ENCODE measurements around the gene KIAA0232.
A peak's percentile ranks its signal among the peaks of the same experiment; 100 is the strongest.
"Not testable (repeated sequence)": the region's sequence is repeated elsewhere in the genome, so short reads cannot be mapped to it uniquely, and the experiment has no call there.

Gene KIAA0232

DNA sequence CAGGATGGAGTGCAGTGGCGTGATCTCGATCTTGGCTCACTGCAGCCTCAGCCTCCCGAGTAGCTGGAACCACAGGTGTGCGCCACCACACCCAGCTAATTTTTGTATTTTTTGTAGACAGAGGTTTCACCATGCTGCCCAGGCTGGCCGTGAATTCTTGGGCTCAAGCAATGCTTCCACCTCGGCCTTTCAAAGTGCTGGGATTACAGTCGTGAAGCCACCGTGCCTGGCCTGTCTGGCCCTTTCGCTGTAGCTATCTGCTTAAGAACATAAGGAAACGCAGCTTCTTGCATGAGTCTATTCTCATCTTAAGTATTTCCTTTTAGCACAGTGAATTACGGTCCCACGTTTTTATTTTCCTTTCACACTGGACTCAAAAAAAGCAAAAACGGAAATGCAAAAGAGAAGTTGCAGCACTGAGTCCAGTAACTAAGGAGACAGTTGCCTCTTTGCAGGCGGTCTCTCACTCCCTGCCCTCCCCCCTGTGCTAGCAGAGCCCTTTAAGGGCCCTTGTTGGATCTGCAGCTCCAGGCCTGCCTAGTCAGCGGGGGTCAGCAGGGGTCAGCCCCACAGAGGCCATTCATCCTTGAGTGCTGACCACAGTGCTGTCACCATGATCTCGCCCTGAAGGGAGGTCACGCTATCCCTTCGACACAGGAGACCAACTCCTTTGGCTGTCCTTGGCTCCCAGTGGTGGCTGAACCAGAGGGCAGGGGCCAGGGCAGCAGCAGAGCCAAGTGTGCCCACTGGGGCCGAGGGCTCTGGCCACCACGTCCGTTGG is 105.3 kb downstream of the KIAA0232 start:
- DNase-seq, result no peak

DNA sequence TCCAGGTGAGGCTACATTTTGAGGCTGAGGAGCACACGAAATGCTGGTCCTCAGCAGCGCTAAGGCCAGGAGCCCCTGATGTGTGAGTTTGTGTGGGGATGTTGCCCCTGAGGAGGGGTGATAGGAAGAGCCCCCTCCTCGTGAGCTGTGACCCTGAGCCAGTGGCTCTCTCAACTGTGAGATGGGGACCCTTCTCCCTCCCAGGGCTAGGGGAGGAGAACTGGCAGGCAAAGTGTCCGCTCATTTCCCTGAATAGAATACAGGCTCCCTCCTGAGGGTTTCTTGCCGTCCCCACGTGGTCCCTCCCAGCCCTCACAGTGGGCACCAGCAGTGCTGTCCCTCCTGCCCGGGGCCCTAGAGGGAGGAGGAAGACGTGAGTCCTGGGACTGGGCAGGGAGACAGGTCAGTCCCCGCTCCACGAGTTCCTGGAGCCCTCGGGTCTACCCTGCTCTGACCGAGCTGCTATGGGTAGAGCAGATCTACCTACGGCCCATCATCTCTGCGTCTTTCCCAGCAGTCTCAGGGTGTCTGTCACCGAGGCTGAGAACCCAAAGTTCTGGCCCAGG is 106.1 kb downstream of the KIAA0232 start:
- no peak for DNase-seq

DNA sequence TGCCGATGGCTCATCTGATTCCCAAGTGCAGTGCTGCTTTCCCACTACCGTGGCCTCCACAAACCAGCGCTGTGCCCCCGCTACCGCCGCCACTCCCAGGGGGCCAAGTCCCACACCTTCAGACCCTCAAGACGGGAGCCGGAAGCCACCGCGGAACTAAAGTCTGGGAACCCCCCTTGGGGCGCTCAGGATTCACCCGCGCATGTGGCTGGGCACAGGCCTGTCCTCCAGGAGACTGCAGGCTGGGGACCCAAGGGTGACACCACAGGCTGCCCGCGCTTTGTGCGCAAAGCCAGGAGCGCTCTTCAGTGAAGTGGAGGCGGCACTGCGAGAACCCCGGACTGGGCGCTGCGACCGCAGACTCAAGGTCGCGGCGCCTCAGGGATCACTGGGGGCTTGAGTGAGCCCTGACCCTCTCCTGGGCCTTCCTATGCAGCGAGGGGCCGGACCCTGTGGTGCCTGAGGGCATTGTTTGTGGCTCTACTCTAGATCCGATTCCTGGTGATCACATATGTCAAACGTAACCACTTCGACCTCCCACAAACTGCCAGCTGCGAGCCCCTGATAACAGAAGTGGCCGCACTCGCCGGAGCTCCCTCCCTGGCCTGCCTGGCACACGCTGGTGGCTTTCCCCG is 106.7 kb downstream of the KIAA0232 start:
- DNase-seq, result no peak

DNA sequence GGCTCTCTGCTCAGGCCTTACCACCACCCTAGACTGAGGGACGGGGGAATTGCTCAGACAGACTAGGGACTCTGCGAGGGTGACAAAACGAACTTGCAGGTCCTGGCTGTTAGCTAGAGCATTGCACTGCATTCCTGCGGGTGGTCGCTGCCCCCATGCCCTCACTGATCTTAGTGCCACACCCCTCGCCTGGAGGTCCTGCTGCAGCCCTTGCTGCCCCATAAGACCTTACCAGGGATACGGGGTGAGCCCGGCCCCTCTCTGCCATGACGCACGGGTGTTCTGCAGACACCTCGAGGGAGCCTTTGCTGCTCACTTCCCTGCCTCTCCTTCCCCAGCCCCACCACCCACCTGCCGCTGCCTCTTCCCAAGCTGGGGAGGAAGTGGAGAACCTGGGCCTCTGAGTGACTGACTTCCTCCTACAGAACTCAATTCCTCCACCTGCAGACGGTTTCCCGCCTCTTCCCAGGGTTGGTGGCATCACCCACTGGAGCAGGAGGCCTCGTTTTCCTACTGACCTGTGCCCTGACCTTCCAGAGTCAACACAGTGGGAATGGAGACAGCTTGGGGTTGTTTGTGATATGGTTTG is 107.3 kb downstream of the KIAA0232 start:
- DNase-seq, result no peak

GRCh38 chr4:6890358-6890757 is 107.8 kb downstream of the KIAA0232 start:
- no peak for DNase-seq

- not testable (repeated sequence) for DNase-seq
Measured at GRCh38 chr4:6890971-6891370, 108.4 kb downstream of the KIAA0232 start.

DNA sequence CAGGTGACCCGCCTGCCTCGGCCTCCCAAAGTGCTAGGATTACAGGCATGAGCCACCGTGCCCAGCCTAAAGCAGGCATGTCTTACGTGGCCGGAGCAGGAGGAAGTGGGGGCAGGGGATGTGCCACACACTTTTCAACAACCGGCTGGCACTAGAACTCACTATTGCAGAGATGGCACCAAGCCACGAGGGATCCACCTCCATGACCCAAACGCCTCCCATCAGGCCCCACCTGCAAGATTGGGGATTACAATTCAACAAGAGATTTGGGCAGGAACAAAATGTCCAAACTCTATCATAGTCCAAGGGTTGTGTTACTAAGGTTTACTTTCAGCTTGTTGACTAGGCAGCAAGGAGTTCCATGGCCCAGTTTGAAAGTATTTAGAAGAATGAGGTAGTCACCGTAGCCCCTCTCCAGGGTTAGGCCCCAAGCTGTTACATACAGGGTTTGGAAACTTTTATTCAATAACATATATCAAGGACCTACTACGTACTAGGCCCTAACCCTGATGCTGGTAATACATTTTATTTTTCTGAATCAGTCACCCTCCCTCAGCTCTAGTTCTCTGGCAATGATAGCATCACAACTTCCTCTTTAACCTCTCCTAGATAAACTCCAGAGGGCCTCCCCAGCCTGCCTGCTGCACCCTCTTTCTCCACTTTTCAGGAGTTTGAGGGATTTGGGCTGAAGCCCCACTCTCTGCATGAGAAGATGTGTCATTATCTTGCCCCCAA is 109.1 kb downstream of the KIAA0232 start:
- no peak for DNase-seq

GRCh38 chr4:6892190-6892908 is 109.8 kb downstream of the KIAA0232 start:
- DNase-seq, result peak; percentile 56

DNA sequence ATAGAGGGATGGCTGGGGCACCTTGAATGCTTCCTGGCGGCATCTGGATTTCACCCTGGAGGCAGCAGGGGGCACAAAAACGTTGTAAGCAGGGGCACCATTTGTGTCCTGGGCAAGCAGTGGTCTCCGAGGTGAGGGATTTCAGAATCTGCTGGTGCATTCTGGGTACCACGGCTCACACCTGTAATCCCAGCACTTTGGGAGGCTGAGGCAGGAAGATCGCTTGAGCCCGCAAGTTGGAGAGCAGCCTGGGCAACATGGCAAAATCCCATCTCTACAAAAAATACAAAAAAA is 110.3 kb downstream of the KIAA0232 start:
- DNase-seq, result no peak

GRCh38 chr4:6893449-6894085 is 111.0 kb downstream of the KIAA0232 start:
- no peak for DNase-seq

- no peak for DNase-seq
Measured at GRCh38 chr4:6894086-6894478, 111.6 kb downstream of the KIAA0232 start.

DNA sequence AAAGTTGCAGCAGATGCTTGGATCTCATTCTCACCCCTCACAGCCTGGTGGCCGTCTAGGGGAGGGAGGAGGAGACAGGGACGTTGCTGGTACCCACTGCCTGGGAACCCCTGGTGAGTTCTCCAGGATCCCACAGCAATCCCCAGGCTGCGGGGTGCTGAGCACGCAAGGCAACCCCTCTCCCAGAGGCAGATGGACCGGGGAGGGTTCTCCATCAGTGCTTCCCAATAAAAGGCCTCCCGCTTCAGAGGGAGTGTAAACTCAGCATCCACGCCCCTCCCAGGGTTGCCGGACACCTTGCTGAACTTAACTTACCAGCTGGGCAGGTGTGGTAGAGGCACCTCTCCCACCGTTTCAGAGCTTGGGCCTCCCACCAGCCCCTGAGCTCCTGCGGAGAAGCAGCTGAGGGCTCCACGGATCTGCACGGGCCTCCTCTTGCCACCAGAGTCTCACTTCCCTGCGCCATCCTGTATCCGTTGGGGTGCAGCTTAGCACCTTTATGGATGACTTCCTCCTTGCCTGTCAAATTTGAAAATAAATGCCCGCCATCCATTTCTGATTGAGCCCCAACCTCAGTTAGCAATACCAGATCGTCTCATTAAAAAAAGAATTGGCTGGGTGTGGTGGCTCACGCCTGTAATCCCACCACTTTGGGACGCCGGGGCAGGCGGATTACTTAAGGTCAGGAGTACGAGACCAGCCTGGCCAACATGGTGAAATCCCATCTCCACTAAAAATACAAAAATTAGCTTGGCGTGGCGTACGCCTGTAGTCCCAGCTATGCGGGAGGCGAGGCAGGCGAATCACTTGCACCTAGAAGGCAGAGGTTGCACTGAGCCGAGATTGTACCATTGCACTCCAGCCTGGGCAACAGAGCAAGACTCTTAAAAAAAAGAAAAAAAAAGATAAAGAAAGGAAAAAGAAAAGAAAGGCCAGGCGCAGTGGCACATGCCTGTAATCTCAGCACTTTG is 112.3 kb downstream of the KIAA0232 start:
- DNase-seq, result no peak

- no peak for DNase-seq
Measured at GRCh38 chr4:6896035-6896434, 113.5 kb downstream of the KIAA0232 start.

DNA sequence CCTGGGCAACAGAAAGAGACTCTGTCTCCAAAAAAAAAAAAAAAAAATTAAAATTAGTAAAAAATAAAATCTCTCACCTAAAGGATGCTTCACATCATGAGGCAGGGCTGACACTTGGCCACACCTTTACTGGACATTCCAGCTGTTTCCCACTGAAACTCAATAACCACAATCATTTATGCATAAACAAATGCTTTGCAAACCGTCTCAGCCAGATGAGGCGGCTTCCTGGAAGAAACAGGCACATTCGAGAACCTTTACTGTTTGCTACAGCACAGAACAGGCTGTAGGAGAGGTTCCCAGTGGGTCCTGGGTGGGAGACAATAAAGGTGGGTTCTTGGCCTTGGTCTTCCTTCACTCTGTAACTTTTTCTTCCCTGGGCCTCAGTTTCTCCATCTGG is 116.2 kb downstream of the KIAA0232 start:
- no peak for DNase-seq

DNA sequence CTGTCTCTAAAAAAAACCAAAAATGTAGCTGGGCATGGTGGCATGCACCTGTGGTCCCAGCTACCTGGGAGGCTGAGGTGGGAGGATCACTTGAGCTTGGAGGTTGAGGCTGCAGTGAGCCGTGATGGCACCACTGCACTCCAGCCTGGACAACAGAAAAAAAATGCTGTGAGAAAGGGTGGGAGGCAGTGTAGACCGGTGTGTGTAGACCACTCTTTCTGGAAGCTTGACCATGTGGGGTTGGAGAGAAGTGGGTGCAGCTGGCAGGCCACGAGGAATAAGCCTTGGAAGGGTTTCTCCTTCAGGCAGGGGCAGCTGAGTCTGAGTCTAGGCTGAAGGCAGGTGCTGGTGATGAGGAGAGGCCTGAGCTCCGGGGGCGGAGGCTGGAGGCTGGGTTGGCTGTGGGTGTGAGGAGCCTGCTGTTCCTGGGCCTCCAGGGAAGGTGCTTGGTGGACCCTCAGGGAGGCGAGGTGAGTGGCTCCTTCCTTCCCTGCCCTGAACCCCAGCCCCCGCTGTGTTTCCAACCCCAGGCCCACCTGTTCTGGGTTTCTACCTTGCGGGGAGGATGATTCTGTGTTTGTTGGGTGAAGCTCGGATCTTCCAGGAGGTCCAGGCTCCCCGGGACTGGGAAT is 117.8 kb downstream of the KIAA0232 start:
- no peak for DNase-seq

DNA sequence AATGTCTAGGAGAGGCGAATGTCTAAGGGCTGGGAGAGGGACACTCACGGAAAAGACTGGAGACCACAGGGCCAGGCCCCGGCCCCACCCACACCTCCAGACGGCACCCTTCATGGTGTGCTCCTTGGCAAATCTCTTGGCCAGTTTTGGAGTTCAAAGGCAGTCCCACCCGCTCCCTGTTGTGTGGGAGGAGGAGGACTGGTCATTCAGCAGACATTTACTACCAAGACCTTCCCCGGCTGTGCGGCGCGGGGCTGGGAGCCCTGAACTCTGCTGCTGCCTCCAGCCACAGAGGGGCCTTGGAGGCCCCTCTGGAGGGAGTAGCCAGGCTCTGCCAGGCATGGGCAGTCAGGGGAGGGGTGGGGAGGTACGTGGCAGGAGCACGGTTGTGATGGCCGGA is 118.4 kb downstream of the KIAA0232 start:
- DNase-seq, result no peak

GRCh38 chr4:6901669-6902317 is 119.3 kb downstream of the KIAA0232 start:
- no peak for DNase-seq

DNA sequence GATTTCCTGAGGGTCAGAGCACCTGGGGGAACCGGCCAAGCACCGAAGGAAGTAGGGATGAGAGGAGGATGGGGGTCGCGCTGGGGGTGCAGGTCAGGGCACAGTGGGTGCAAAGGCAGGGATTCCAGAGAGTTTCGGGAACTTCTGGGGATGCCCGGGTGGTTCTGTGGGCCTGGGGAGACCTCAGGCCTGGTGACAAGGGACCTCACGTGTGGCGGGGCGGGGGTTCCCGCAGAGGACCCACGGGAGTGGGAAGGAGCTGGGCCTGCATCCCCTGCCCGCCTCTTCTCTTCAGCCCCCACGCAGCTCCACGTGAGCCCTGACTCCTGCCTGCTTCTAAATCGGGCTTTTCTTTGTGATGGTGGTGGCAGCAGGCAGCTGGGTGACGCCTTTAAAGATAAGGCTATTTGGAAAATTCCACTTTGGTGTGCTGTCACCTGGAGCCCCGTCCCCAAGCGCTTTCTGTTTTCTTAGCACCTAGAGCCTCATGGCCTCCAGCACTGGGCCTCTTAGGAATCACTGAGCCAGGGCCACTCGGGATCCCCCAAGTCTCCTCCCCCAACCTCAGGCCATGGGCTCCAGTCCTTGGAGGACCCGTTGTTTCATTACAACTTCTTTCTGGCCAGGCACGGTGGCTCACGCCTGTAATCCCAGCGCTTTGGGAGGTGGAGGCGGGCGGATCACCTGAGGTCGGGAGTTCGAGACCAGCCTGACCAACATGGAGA is 120.0 kb downstream of the KIAA0232 start:
- no peak for DNase-seq
